Mesendoderm (in vitro differentiated cells): ENCODE results near the gene BTNL2. TPM values are rescaled to one million over a fixed set of nuclear protein-coding genes. Genes with fewer than 3 reads are reported as not detected.
"Not testable (repeated sequence)": the region's sequence is repeated elsewhere in the genome, so short reads cannot be mapped to it uniquely, and the experiment has no call there.

ENCODE experiments used
- DNase-seq: peaks from one replicate; pipeline ENCODE4 v3.0.0; 2013
- H2AK5ac ChIP-seq: 2 replicates; pipeline ENCODE4 v1.6.1; 2013; ENCODE audit warnings: low read length, inconsistent platforms
- H2BK120ac ChIP-seq: 2 replicates; pipeline ENCODE4 v1.6.1; 2013; ENCODE audit warnings: low read depth, mild to moderate bottlenecking, low read length, moderate library complexity, mixed read lengths
- H2BK15ac ChIP-seq: replicated peaks from 2 replicates; pipeline ENCODE4 v1.6.1; 2013; ENCODE audit warnings: low read depth, mild to moderate bottlenecking, moderate library complexity
- H2BK5ac ChIP-seq: 2 replicates; pipeline ENCODE4 v1.6.1; 2013; ENCODE audit warnings: low read length, inconsistent platforms
- H3K18ac ChIP-seq: 2 replicates; pipeline ENCODE4 v1.6.1; 2013; ENCODE audit warnings: mild to moderate bottlenecking, low read length, mixed read lengths
- H3K23ac ChIP-seq: one replicate; pipeline ENCODE4 v1.6.1; 2013; ENCODE audit warnings: low read length
- H3K27ac ChIP-seq: 2 replicates; pipeline ENCODE4 v1.5.1; 2013; ENCODE audit warnings: low read depth, mild to moderate bottlenecking, inconsistent platforms, low read length, moderate library complexity
- H3K27me3 ChIP-seq: 2 replicates; pipeline ENCODE4 v1.6.1; 2013; ENCODE audit warnings: low read length, control low read depth, mild to moderate bottlenecking, inconsistent platforms; ENCODE audit not compliant: insufficient read depth, poor library complexity
- H3K36me3 ChIP-seq: 2 replicates; pipeline ENCODE4 v1.6.1; 2013; ENCODE audit warnings: low read length, inconsistent platforms; ENCODE audit not compliant: control insufficient read depth, insufficient read depth
- H3K4ac ChIP-seq: one replicate; pipeline ENCODE4 v1.6.1; 2013; ENCODE audit warnings: low read depth, mild to moderate bottlenecking, low read length, moderate library complexity
- H3K4me1 ChIP-seq: 2 replicates; pipeline ENCODE4 v1.6.1; 2013; ENCODE audit warnings: low read depth, low read length, inconsistent platforms; ENCODE audit not compliant: control insufficient read depth
- H3K4me2 ChIP-seq: 2 replicates; pipeline ENCODE4 v1.6.1; 2013; ENCODE audit warnings: low read length
- H3K4me3 ChIP-seq: 2 replicates; pipeline ENCODE4 v1.5.1; 2013; ENCODE audit warnings: mild to moderate bottlenecking, low read length
- H3K56ac ChIP-seq: one replicate; pipeline ENCODE4 v1.6.1; 2013; ENCODE audit warnings: low read length
- H3K79me1 ChIP-seq: 2 replicates; pipeline ENCODE4 v1.6.1; 2013; ENCODE audit warnings: low read length, inconsistent platforms
- H3K79me2 ChIP-seq: 2 replicates; pipeline ENCODE4 v1.6.1; 2013; ENCODE audit warnings: mild to moderate bottlenecking, low read length; ENCODE audit not compliant: control insufficient read depth, insufficient read depth
- H3K9ac ChIP-seq: 2 replicates; pipeline ENCODE4 v1.6.1; 2013; ENCODE audit warnings: low read length, inconsistent platforms
- H4K5ac ChIP-seq: one replicate; pipeline ENCODE4 v1.6.1; 2013; ENCODE audit warnings: low read length
- H4K8ac ChIP-seq: one replicate; pipeline ENCODE4 v1.6.1; 2013; ENCODE audit warnings: low read depth, mild to moderate bottlenecking, control low read depth, low read length, moderate library complexity
- WGBS: extraction: QIAGEN DNeasy Blood & Tissue Kit; methylation state at CpG from one replicate; pipeline ENCODE4 v1.1.7; 2013; ENCODE audit warnings: low lambda C conversion rate, missing lambda C conversion rate; ENCODE audit not compliant: insufficient coverage; ENCODE audit errors: extremely low coverage; 5-methylcytosine and 5-hydroxymethylcytosine counted together
- small RNA-seq: library from polyadenylated mRNA; stranded (forward); fragments of <200 nt; extraction: miRNeasy Mini kit (QIAGEN cat#:217004); gene quantifications from one replicate; pipeline ENCODE3, GENCODE V24; 2013; ENCODE audit not compliant: insufficient read depth

Gene BTNL2

GRCh38 chr6:32358548-32358947, 48.4 kb downstream of the BTNL2 start:
- not testable (repeated sequence) for H2BK15ac ChIP-seq, H3K18ac ChIP-seq, H3K4ac ChIP-seq, H3K4me2 ChIP-seq, H4K8ac ChIP-seq, H3K23ac ChIP-seq, H3K79me2 ChIP-seq, H3K56ac ChIP-seq, DNase-seq, H2AK5ac ChIP-seq, H3K36me3 ChIP-seq, H2BK5ac ChIP-seq, H3K79me1 ChIP-seq, H3K27ac ChIP-seq, H2BK120ac ChIP-seq, H3K27me3 ChIP-seq, H3K4me3 ChIP-seq, H3K9ac ChIP-seq, H3K4me1 ChIP-seq, H4K5ac ChIP-seq
- WGBS: no CpG with 5 or more reads among the region's 8 CpGs

- Histone ChIP-seq H3K4ac (no peak overlapping the region), H2BK5ac (no peak overlapping the region), H3K4me2 (no peak overlapping the region), H3K27me3 (no peaks in the 10 kb centered on the region), H2BK15ac (no peak overlapping the region), H3K79me1 (no peaks in the 10 kb centered on the region), H3K36me3 (no peaks in the 10 kb centered on the region), H3K18ac (no peak overlapping the region), H3K4me1 (no peaks in the 10 kb centered on the region), H3K79me2 (no peaks in the 10 kb centered on the region), H3K4me3 (no peak overlapping the region), H4K8ac (no peak overlapping the region), H3K9ac (no peak overlapping the region), H3K27ac (no peak overlapping the region), H3K23ac (no peak overlapping the region), H4K5ac (no peak overlapping the region), H2AK5ac (no peak overlapping the region), H2BK120ac (no peak overlapping the region), H3K56ac (no peak overlapping the region)
- no peak for DNase-seq
- WGBS: no CpG with 5 or more reads among the region's 1 CpG
Observed at GRCh38 chr6:32355018-32355417, 52.0 kb downstream of the BTNL2 start.

- no peak overlapping the region for H2BK120ac ChIP-seq
- no peak overlapping the region for H4K8ac ChIP-seq
- H2BK5ac ChIP-seq: no peak overlapping the region
- no peak overlapping the region for H3K18ac ChIP-seq
- no peak overlapping the region for H3K4me3 ChIP-seq
- no peak overlapping the region for H3K27ac ChIP-seq
- H3K79me1 ChIP-seq: no peaks in the 10 kb centered on the region
- H3K9ac ChIP-seq: no peak overlapping the region
- no peak overlapping the region for H3K4ac ChIP-seq
- no peak overlapping the region for H2BK15ac ChIP-seq
- no CpG with 5 or more reads among the region's 2 CpGs for WGBS
- no peaks in the 10 kb centered on the region for H3K36me3 ChIP-seq
- H3K56ac ChIP-seq: no peak overlapping the region
- no peaks in the 10 kb centered on the region for H3K79me2 ChIP-seq
- no peak overlapping the region for H4K5ac ChIP-seq
- H3K4me1 ChIP-seq: no peaks in the 10 kb centered on the region
- H3K27me3 ChIP-seq: no peaks in the 10 kb centered on the region
- H3K23ac ChIP-seq: no peak overlapping the region
- no peak overlapping the region for H2AK5ac ChIP-seq
- no peak overlapping the region for H3K4me2 ChIP-seq
- no peak for DNase-seq
Observed at GRCh38 chr6:32353348-32353747, 53.6 kb downstream of the BTNL2 start.

Small RNAs within 50 kb of the gene (small RNA-seq; reads per million reads assigned to genes)
- not detected for gene RNU6-603P
